GM21825 (cell line): ENCODE results near the gene UQCR11.

Source experiments
- ATAC-seq: cut with Tn5 transposase; IDR thresholded peaks from one replicate; pipeline ENCODE4 v1.9.1; 2021; ENCODE audit warnings: mild to moderate bottlenecking, moderate library complexity; ENCODE audit not compliant: unreplicated experiment

The UQCR11 gene

GRCh38 chr19:1618157-1619093 lies 13.2 kb upstream of the UQCR11 start:
- no peak for ATAC-seq

GRCh38 chr19:1616875-1617274 lies 11.6 kb upstream of the UQCR11 start:
- no peak for ATAC-seq

GRCh38 chr19:1616396-1616795 lies 11.1 kb upstream of the UQCR11 start:
- ATAC-seq = no peak

GRCh38 chr19:1615156-1615765 lies 10.0 kb upstream of the UQCR11 start:
- no peak for ATAC-seq

- no peak for ATAC-seq
Measured at GRCh38 chr19:1613808-1614570, 8.7 kb upstream of the UQCR11 start.

- ATAC-seq = no peak
Measured at GRCh38 chr19:1613146-1613545, 7.9 kb upstream of the UQCR11 start.

- no peak for ATAC-seq
Measured at GRCh38 chr19:1612114-1613086, 7.1 kb upstream of the UQCR11 start.

GRCh38 chr19:1611353-1611752 lies 6.1 kb upstream of the UQCR11 start:
- ATAC-seq = no peak

GRCh38 chr19:1610579-1610978 lies 5.3 kb upstream of the UQCR11 start:
- no peak for ATAC-seq

GRCh38 chr19:1609680-1610474 lies 4.6 kb upstream of the UQCR11 start:
- ATAC-seq = no peak

- no peak for ATAC-seq
Measured at GRCh38 chr19:1609103-1609396, 3.8 kb upstream of the UQCR11 start.

- no peak for ATAC-seq
Measured at GRCh38 chr19:1608359-1609102, 3.3 kb upstream of the UQCR11 start.

GRCh38 chr19:1606138-1606651 lies 933 bp upstream of the UQCR11 start:
- no peak for ATAC-seq

- ATAC-seq = no peak
Measured at GRCh38 chr19:1602091-1602707, 3.1 kb downstream of the UQCR11 start.

- no peak for ATAC-seq
Measured at GRCh38 chr19:1601613-1602064, 3.6 kb downstream of the UQCR11 start.

GRCh38 chr19:1599460-1599846 lies 5.8 kb downstream of the UQCR11 start:
- ATAC-seq = no peak

GRCh38 chr19:1598777-1599459 lies 6.3 kb downstream of the UQCR11 start:
- ATAC-seq = no peak

- ATAC-seq = no peak
Measured at GRCh38 chr19:1593501-1593772, 11.8 kb downstream of the UQCR11 start.
